GM12878 (cell line): ENCODE measurements around the gene SLC6A1.

Source experiments
- CHD2 ChIP-seq: IDR thresholded peaks from 2 replicates; pipeline ENCODE4 v1.6.1; 2011; ENCODE audit warnings: low read depth, low read length, improper control_type of control experiment, borderline replicate concordance
- CTCF ChIP-seq, 3 experiments: IDR thresholded peaks in 2 of 3; conservative IDR thresholded peaks in 1 of 3; 2 replicates each; pipeline ENCODE4 v1.5.1; 2011; ENCODE audit warnings: low read depth in 3 of 3, low read length in 3 of 3, mild to moderate bottlenecking in 3 of 3, control low read depth in 2 of 3, moderate library complexity in 2 of 3, inconsistent platforms in 1 of 3, mixed read lengths in 1 of 3; ENCODE audit not compliant: control insufficient read depth in 2 of 3, insufficient read depth in 1 of 3; ENCODE audit errors: extremely low read depth in 1 of 3
- NBN ChIP-seq: fragments of 450-650 bp; IDR thresholded peaks from 2 replicates; pipeline ENCODE4 v1.6.1; 2016
- POLR2AphosphoS2 ChIP-seq: IDR thresholded peaks from 2 replicates; pipeline ENCODE4 v1.6.1; 2011; ENCODE audit warnings: low read depth, mild to moderate bottlenecking, low read length, improper control_type of control experiment, moderate library complexity
- SREBF1 ChIP-seq: IDR thresholded peaks from 2 replicates; pipeline ENCODE4 v1.6.1; 2012; ENCODE audit warnings: mild to moderate bottlenecking, low read length
- SUZ12 ChIP-seq: fragments of 200-600 bp; sonication (generic); IDR thresholded peaks from one replicate; pipeline ENCODE4 v1.6.1; 2018; ENCODE audit warnings: antibody characterized with exemption, mild to moderate bottlenecking; ENCODE audit not compliant: unreplicated experiment

- TF ChIP-seq NBN (no peak), SUZ12 (no peak), POLR2AphosphoS2 (no peak), SREBF1 (no peak), CTCF (IDR thresholded peaks at IDR 0.05 in 2 of 3, conservative IDR thresholded peaks at IDR 0.05 in 1 of 3; ENCODE audit: control insufficient read depth in 2 of 3, extremely low read depth in 1 of 3, insufficient read depth in 1 of 3, low read depth in 3 of 3, low read length in 3 of 3) (no peak), CHD2 (no peak)
Observed at GRCh38 chr3:10988991-10989484, 3.5 kb upstream of the SLC6A1 start.
